Spleen (tissue), 7 donors: ENCODE data around the gene LCE7A.

Experiments
- CTCF ChIP-seq, 11 experiments: fragments of 200-600 bp in 7 of 11; fragments of 450-650 bp in 4 of 11; sonication (generic) in 4 of 11; IDR thresholded peaks in 8 of 11; conservative IDR thresholded peaks in 3 of 11; 1 replicate in 7 of 11; 2 replicates in 4 of 11; pipeline versions ENCODE4 v1.4.0 to v1.8.0; 2016 to 2021; ENCODE audit warnings: antibody characterized with exemption in 11 of 11, inconsistent platforms in 4 of 11, mild to moderate bottlenecking in 1 of 11
- POLR2A ChIP-seq, 3 donors: fragments of 450-650 bp; IDR thresholded peaks; one replicate each; pipeline ENCODE4 v1.5.1; 2017; ENCODE audit warnings: antibody characterized with exemption in 3 of 3, mild to moderate bottlenecking in 1 of 3
- POLR2AphosphoS5 ChIP-seq, 3 donors: sonication (generic); formaldehyde crosslinking; IDR thresholded peaks; one replicate each; pipeline ENCODE4 v1.5.1; 2017; ENCODE audit warnings: antibody characterized with exemption in 3 of 3
- donor health status: DM: no; HTN: no; CAD: no; lungs with moderate emphysema.
- donor health status: DM: no; HTN: no; CAD: no.
- donor health status: DM: no; HTN: no; CAD: no.

DNA sequence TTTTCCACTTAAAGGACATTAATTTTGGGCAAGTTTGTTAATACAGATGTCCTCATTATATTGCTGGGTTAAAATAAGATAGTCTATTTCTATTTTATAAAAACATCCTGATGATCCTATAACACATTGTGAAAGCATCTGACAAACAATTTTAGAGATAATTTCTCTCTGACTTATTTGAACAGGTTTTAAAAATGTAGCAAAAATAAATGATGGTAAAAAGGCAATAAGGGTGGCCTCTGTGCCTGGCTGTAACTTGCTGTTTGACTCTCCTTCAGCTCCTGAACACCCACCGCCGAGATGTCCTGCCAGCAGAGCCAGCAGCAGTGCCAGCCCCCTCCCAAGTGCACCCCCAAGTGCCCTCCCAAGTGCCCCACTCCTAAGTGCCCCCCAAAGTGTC, 32.6 kb upstream of the LCE7A start, which contains the start of gene LCE1A:
- TF ChIP-seq POLR2A (IDR thresholded peaks at IDR 0.05), result no peak
- no peak for TF ChIP-seq CTCF (IDR thresholded peaks at IDR 0.05 in 8 of 11, conservative IDR thresholded peaks at IDR 0.05 in 3 of 11)
- no peak for TF ChIP-seq POLR2AphosphoS5 (IDR thresholded peaks at IDR 0.05)
